Measurements from ENCODE around the gene ZNF709. TPM values are rescaled to one million over a fixed set of nuclear protein-coding genes. Genes with fewer than 3 reads are reported as not detected.

ZNF709 gene
- total RNA-seq, 4 donors from 2014 or later, result 1.7 to 2.9 (median 2.3) TPM

DNA sequence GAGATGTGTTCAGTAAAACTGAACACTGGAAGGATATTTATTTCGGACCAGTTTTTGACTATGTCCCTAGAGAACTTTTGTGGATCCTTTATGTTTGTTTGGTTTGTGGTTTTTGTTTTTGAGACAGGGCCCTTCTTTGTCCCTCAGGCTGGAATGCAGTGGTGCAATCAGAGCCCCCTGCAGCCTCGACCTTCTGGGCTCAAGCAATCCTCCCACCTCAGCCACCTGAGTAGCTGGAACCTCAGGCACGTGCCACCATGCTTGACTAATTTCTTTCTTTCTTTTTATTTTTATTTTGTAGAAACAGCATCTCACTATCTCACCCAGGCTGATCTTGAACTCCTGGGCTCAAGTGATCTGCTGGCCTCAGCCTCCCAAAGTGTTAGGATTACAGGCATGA is 955 bp upstream of the ZNF709 start:
- 90% methylated on average over 3 of the region's 3 CpGs for WGBS
- Histone ChIP-seq H3K9me3 (no peaks in the 10 kb centered on the region), H3K27ac (replicated peaks in 1 of 4) (peak overlapping the region in 1 of 4 donors; percentile 82), H3K36me3 (no peaks in the 10 kb centered on the region), H3K4me3 (peak overlapping the region in 1 of 4 donors; percentile 77), H3K4me1 (peaks cover 12 to 30% (median 16%) of the 10 kb centered on the region in 4 donors), H3K27me3 (no peaks in the 10 kb centered on the region)
- intact Hi-C loops (cut with DNase I), result no loop called here
- TF ChIP-seq CTCF (IDR thresholded peaks at IDR 0.05) (no peak), POLR2A (IDR thresholded peaks at IDR 0.05; ENCODE audit: low read depth) (no peak), EP300 (IDR thresholded peaks at IDR 0.05) (no peak), POLR2AphosphoS5 (IDR thresholded peaks at IDR 0.05) (no peak)
- no peak for DNase-seq (ENCODE audit: extremely low spot score)

GRCh38 chr19:12485052-12485416 is 418 bp upstream of the ZNF709 start:
- no peaks in the 10 kb centered on the region for H3K27me3 ChIP-seq
- H3K27ac ChIP-seq (replicated peaks in 1 of 4), result peak overlapping the region; percentile 77 to 82 (median 82)
- peaks cover 12 to 30% (median 16%) of the 10 kb centered on the region in 4 donors for H3K4me1 ChIP-seq
- TF ChIP-seq EP300 (IDR thresholded peaks at IDR 0.05) (no peak), CTCF (IDR thresholded peaks at IDR 0.05) (no peak), POLR2A (IDR thresholded peaks at IDR 0.05; ENCODE audit: low read depth) (no peak), POLR2AphosphoS5 (IDR thresholded peaks at IDR 0.05) (no peak)
- WGBS, result 2% methylated on average over 11 of the region's 11 CpGs
- no peaks in the 10 kb centered on the region for H3K9me3 ChIP-seq
- intact Hi-C loops (cut with DNase I), result no loop called here
- no peak for DNase-seq (ENCODE audit: extremely low spot score)
- peak overlapping the region; percentile 77 to 94 (median 86) for H3K4me3 ChIP-seq
- H3K36me3 ChIP-seq, result no peaks in the 10 kb centered on the region

DNA sequence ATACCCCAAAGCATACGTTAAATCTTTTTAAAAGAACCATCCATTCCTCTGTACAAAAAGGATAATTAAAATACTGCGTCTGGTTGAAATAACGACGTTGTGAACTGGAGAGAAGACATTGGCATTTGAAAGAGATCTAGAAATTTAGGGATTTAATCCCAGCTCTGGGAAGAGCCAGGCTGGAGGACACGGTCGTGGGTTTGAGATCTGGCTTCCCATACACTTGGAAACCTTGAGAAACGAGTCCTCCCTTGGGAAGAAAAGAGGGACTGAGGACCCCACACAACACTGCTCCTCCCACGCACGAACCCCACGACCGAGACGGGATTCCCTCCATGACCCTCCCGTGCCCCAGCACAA is 625 bp downstream of the ZNF709 start:
- Histone ChIP-seq H3K27ac (replicated peaks in 1 of 4) (peak overlapping the region; percentile 77 to 82 (median 82)), H3K4me1 (peaks cover 12 to 30% (median 16%) of the 10 kb centered on the region in 4 donors), H3K4me3 (peak overlapping the region; percentile 77 to 94 (median 86)), H3K9me3 (no peaks in the 10 kb centered on the region), H3K36me3 (no peaks in the 10 kb centered on the region), H3K27me3 (no peaks in the 10 kb centered on the region)
- 0% methylated on average over 13 of the region's 13 CpGs for WGBS
- intact Hi-C loops (cut with DNase I), result no loop called here
- no peak for DNase-seq (ENCODE audit: extremely low spot score)
- TF ChIP-seq CTCF (IDR thresholded peaks at IDR 0.05) (no peak), POLR2A (IDR thresholded peaks at IDR 0.05; ENCODE audit: low read depth) (no peak), EP300 (IDR thresholded peaks at IDR 0.05) (no peak), POLR2AphosphoS5 (IDR thresholded peaks at IDR 0.05) (no peak)

DNA sequence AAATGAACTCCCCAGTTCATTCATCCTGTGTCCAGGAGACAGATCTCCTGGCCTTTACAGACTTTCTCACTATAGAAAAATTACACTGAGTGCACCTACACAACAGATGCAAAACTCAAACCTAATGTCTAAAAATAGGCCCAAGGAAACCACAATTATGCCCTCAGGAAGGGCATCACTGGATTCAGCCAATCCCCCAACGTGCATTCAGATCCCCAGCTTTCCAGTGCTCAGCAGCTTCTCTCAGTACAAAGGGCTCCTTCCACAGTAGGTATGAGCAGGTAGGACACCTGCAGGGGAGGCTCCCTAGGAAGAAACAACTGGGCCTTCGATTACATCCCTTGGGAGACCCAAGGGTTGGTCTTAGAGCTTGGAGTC is 2.1 kb downstream of the ZNF709 start:
- no peak overlapping the region for H3K4me3 ChIP-seq
- TF ChIP-seq CTCF (IDR thresholded peaks at IDR 0.05) (no peak), POLR2A (IDR thresholded peaks at IDR 0.05; ENCODE audit: low read depth) (no peak), POLR2AphosphoS5 (IDR thresholded peaks at IDR 0.05) (no peak), EP300 (IDR thresholded peaks at IDR 0.05) (no peak)
- 74% methylated on average over 2 of the region's 2 CpGs for WGBS
- peaks cover 12 to 30% (median 16%) of the 10 kb centered on the region in 4 donors for H3K4me1 ChIP-seq
- H3K27ac ChIP-seq (replicated peaks in 1 of 4), result no peak overlapping the region
- no peaks in the 10 kb centered on the region for H3K9me3 ChIP-seq
- no peaks in the 10 kb centered on the region for H3K36me3 ChIP-seq
- H3K27me3 ChIP-seq, result no peaks in the 10 kb centered on the region
- no peak for DNase-seq (ENCODE audit: extremely low spot score)
- intact Hi-C loops (cut with DNase I), result no loop called here
